PC-9 (cell line): Measurements from ENCODE around the gene ATRNL1. TPM values are rescaled to one million over a fixed set of nuclear protein-coding genes. Genes with fewer than 3 reads are reported as not detected.
"Not testable (repeated sequence)": the region's sequence is repeated elsewhere in the genome, so short reads cannot be mapped to it uniquely, and the experiment has no call there.

Experiments
- BruUV-seq: library from RNA; stranded (reverse); fragments of 400-500 nt; replicated peaks from 2 replicates; lab custom pipeline; 2021; lab: Mats Ljungman, UMichigan
- CTCF ChIA-PET: fragments of 300-600 bp; sonication (Branson Sonifier 250); formaldehyde crosslinking; loops from one replicate; lab custom pipeline; 2022; ENCODE audit warnings: antibody characterized with exemption; lab: Charles Lee
- POLR2A ChIA-PET: fragments of 300-600 bp; sonication (Branson Sonifier 250); formaldehyde crosslinking; loops from one replicate; lab custom pipeline; 2022; ENCODE audit warnings: antibody characterized with exemption; ENCODE audit not compliant: unreplicated experiment; lab: Charles Lee
- DNase-seq, 2 experiments: peaks; one replicate each; pipeline versions ENCODE4 v3.0.0 to v3.0.0-alpha.2; 2015 to 2022; ENCODE audit warnings: mixed read lengths in 1 of 2
- H2AFZ ChIP-seq: fragments of 200-600 bp; sonication (generic); 2 replicates; pipeline ENCODE4 v1.8.1; 2017; ENCODE audit warnings: antibody characterized with exemption
- H3F3A ChIP-seq: fragments of 200-600 bp; sonication (generic); 2 replicates; pipeline ENCODE4 v1.8.1; 2017; ENCODE audit warnings: antibody characterized with exemption, mild to moderate bottlenecking, low read depth; ENCODE audit not compliant: insufficient read depth
- H3K27ac ChIP-seq: fragments of 200-600 bp; sonication (generic); 2 replicates; pipeline ENCODE4 v1.6.1; 2016; ENCODE audit warnings: mixed run types
- H3K27me3 ChIP-seq: fragments of 200-600 bp; sonication (generic); 2 replicates; pipeline ENCODE4 v1.6.1; 2016; ENCODE audit warnings: low read depth, mixed run types; ENCODE audit not compliant: insufficient read depth
- H3K36me3 ChIP-seq: fragments of 200-600 bp; sonication (generic); 2 replicates; pipeline ENCODE4 v1.6.1; 2016; ENCODE audit warnings: low read depth, mixed run types
- H3K4me1 ChIP-seq: fragments of 200-600 bp; sonication (generic); replicated peaks from 2 replicates; pipeline ENCODE4 v1.6.1; 2016; ENCODE audit warnings: mixed run types; ENCODE audit not compliant: insufficient read depth
- H3K4me2 ChIP-seq: fragments of 200-600 bp; sonication (generic); 2 replicates; pipeline ENCODE4 v1.6.1; 2017; ENCODE audit warnings: mixed run types
- H3K4me3 ChIP-seq: fragments of 200-600 bp; sonication (generic); 2 replicates; pipeline ENCODE4 v1.6.1; 2016; ENCODE audit warnings: mixed run types
- H3K79me2 ChIP-seq: fragments of 200-600 bp; sonication (generic); 2 replicates; pipeline ENCODE4 v1.6.1; 2017; ENCODE audit warnings: low read depth, mixed run types
- H3K9me2 ChIP-seq: fragments of 200-600 bp; sonication (generic); 2 replicates; pipeline ENCODE4 v1.8.1; 2017; ENCODE audit warnings: mild to moderate bottlenecking; ENCODE audit not compliant: insufficient read depth
- H3K9me3 ChIP-seq: fragments of 200-600 bp; sonication (generic); 2 replicates; pipeline ENCODE4 v1.8.1; 2016; ENCODE audit warnings: low read depth; ENCODE audit not compliant: insufficient read depth
- H4K20me1 ChIP-seq: fragments of 200-600 bp; sonication (generic); 2 replicates; pipeline ENCODE4 v1.8.1; 2017; ENCODE audit not compliant: insufficient read depth
- EZH2 ChIP-seq: fragments of 200-600 bp; sonication (generic); IDR thresholded peaks from 2 replicates; pipeline ENCODE4 v1.8.0; 2017; ENCODE audit warnings: antibody characterized with exemption, low read depth
- intact Hi-C: fragments of 100-400 bp; cut with micrococcal nuclease; formaldehyde crosslinking; loops from one replicate; pipeline ENCODE4 v1.10.0; 2022; ENCODE audit not compliant: unreplicated experiment
- total RNA-seq: library from RNA; stranded (reverse); gene quantifications from 2 replicates; pipeline ENCODE4 v1.2.3, GENCODE V29; 2021
- TF ChIP-seq, protein P1 (sequence below): fragments of 200-600 bp; sonication (generic); conservative IDR thresholded peaks from 2 replicates; pipeline ENCODE4 v1.6.1; 2017; ENCODE audit warnings: mixed run types, antibody characterized with exemption, mild to moderate bottlenecking, moderate library complexity

The ATRNL1 gene
- total RNA-seq, 1 experiment from 2014 or later = not detected

DNA sequence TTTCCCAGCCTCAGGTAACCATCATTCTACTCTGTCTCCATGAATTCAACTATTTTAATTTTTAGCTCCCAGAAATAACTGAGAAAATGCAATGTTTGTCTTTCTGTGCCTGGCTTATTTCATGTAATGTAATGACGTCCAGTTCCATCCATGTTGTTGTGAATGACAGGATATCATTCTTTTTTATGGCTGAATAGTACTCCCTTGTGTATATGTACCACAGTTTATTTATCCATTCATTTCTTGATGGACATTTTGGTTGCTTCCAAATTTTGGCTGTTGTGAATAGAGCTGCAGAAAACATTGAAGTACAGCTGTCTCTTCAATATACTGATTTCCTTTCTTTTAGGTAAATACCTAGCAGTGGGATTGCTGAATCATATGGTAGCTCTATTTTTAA lies 10.5 kb downstream of the ATRNL1 start:
- no peaks in the 10 kb centered on the region for H3K27me3 ChIP-seq
- no peaks in the 10 kb centered on the region for H3K9me3 ChIP-seq
- H3K36me3 ChIP-seq = no peaks in the 10 kb centered on the region
- no peak for TF ChIP-seq EZH2
- TF ChIP-seq, protein P1, sequence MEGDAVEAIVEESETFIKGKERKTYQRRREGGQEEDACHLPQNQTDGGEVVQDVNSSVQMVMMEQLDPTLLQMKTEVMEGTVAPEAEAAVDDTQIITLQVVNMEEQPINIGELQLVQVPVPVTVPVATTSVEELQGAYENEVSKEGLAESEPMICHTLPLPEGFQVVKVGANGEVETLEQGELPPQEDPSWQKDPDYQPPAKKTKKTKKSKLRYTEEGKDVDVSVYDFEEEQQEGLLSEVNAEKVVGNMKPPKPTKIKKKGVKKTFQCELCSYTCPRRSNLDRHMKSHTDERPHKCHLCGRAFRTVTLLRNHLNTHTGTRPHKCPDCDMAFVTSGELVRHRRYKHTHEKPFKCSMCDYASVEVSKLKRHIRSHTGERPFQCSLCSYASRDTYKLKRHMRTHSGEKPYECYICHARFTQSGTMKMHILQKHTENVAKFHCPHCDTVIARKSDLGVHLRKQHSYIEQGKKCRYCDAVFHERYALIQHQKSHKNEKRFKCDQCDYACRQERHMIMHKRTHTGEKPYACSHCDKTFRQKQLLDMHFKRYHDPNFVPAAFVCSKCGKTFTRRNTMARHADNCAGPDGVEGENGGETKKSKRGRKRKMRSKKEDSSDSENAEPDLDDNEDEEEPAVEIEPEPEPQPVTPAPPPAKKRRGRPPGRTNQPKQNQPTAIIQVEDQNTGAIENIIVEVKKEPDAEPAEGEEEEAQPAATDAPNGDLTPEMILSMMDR = no peak
- H3K4me2 ChIP-seq = no peak overlapping the region
- no peak overlapping the region for H3K27ac ChIP-seq
- H3F3A ChIP-seq = no peaks in the 10 kb centered on the region
- POLR2A ChIA-PET = no interaction called here
- BruUV-seq = no TSS peak
- H3K9me2 ChIP-seq = no peaks in the 10 kb centered on the region
- H2AFZ ChIP-seq = no peak overlapping the region
- intact Hi-C loops = no loop called here
- CTCF ChIA-PET = no interaction called here
- H3K79me2 ChIP-seq = no peaks in the 10 kb centered on the region
- no peaks in the 10 kb centered on the region for H4K20me1 ChIP-seq
- DNase-seq = no peak
- H3K4me3 ChIP-seq = no peak overlapping the region
- no peaks in the 10 kb centered on the region for H3K4me1 ChIP-seq

DNA sequence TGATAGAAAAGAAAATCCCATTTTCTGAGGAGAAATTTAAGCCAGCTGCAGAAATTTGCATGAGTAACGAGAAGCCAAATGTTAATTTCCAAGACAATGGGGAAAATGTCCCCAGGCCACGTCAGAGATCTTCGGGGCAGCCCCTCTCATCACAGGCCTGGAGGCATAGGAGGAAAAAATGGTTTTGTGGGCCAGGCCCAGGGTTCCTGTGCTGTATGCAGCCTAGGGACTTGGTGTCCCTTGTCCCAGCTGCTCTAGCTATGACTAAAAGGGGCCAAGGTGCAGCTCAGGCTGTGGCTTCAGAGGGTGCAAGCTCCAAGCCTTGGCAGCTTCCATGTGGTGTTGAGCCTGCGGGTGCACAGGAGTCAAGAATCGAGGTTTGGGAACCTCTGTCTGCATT lies 12.2 kb downstream of the ATRNL1 start:
- H3K4me3 ChIP-seq, POLR2A ChIA-PET, H3K79me2 ChIP-seq, H3K27me3 ChIP-seq, H3K4me1 ChIP-seq, H3K27ac ChIP-seq, H4K20me1 ChIP-seq, H3F3A ChIP-seq, CTCF ChIA-PET, intact Hi-C loops, DNase-seq, H3K9me3 ChIP-seq, H2AFZ ChIP-seq, BruUV-seq, H3K4me2 ChIP-seq, H3K9me2 ChIP-seq, H3K36me3 ChIP-seq: not testable (repeated sequence)

DNA sequence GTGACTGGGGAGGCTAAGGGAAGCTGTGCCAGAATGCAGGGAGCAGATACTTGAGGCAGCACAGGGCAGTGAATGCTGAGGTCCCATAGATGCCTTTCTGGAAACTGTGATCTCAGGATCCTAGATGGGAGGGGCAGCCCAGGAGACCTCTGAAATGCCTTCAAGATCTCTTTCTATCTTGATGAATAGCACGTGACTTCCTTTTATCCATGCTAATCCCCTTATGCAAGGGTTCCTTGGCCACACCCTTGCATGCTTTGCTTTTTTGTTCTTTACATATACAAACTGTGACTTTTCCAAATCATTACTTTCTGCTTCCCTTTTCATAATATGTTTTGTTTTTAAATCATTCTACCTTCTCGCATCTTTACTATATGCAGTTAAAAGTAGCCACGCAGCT lies 14.7 kb downstream of the ATRNL1 start:
- no peak for DNase-seq
- Histone ChIP-seq H4K20me1 (no peaks in the 10 kb centered on the region), H3K79me2 (no peaks in the 10 kb centered on the region), H3K27me3 (no peaks in the 10 kb centered on the region), H3K9me2 (no peaks in the 10 kb centered on the region), H3K4me1 (no peaks in the 10 kb centered on the region), H3K36me3 (no peaks in the 10 kb centered on the region), H3K4me2 (no peak overlapping the region), H3K4me3 (no peak overlapping the region), H3K9me3 (no peaks in the 10 kb centered on the region), H3F3A (no peaks in the 10 kb centered on the region), H2AFZ (no peak overlapping the region), H3K27ac (no peak overlapping the region)
- POLR2A ChIA-PET = no interaction called here
- BruUV-seq = no TSS peak
- TF ChIP-seq, protein P1 = no peak
- TF ChIP-seq EZH2 = no peak
- intact Hi-C loops = no loop called here
- CTCF ChIA-PET = no interaction called here

DNA sequence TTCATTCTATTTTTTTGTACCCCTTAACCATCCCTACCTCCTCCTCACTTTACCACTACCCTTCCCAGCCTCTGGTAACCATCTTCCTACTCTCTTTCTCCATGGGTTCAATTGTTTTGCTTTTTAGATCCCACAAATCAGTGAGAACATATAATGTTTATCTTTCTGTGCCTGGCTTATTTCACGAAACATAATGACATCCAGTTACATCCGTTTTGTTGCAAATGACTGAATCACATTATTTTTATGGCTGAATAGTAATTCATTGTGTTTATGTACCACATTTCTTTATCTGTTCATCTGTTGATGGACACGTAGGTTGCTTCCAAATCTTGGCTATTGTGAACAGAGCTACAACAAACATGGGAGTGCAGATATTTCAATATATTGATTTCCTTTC lies 24.1 kb downstream of the ATRNL1 start:
- intact Hi-C loops = no loop called here
- Histone ChIP-seq H4K20me1 (no peaks in the 10 kb centered on the region), H3K36me3 (no peaks in the 10 kb centered on the region), H3F3A (no peaks in the 10 kb centered on the region), H3K4me1 (no peaks in the 10 kb centered on the region), H3K4me3 (no peak overlapping the region), H3K4me2 (no peak overlapping the region), H3K27ac (no peak overlapping the region), H2AFZ (no peak overlapping the region), H3K9me3 (no peaks in the 10 kb centered on the region), H3K9me2 (no peaks in the 10 kb centered on the region), H3K79me2 (no peaks in the 10 kb centered on the region), H3K27me3 (no peaks in the 10 kb centered on the region)
- CTCF ChIA-PET = no interaction called here
- POLR2A ChIA-PET = no interaction called here
- TF ChIP-seq, protein P1 = no peak
- TF ChIP-seq EZH2 = no peak
- DNase-seq = no peak
- no TSS peak for BruUV-seq
